HG02943 (cell line): Measurements from ENCODE around the gene PTMS.

ENCODE experiments used
- ATAC-seq: cut with Tn5 transposase; IDR thresholded peaks from one replicate; pipeline ENCODE4 v1.9.1; 2021; ENCODE audit warnings: mild to moderate bottlenecking, low read depth, moderate library complexity; ENCODE audit not compliant: unreplicated experiment

Gene PTMS

GRCh38 chr12:6784761-6785160 lies 18.6 kb downstream of the PTMS start:
- ATAC-seq = no peak

DNA sequence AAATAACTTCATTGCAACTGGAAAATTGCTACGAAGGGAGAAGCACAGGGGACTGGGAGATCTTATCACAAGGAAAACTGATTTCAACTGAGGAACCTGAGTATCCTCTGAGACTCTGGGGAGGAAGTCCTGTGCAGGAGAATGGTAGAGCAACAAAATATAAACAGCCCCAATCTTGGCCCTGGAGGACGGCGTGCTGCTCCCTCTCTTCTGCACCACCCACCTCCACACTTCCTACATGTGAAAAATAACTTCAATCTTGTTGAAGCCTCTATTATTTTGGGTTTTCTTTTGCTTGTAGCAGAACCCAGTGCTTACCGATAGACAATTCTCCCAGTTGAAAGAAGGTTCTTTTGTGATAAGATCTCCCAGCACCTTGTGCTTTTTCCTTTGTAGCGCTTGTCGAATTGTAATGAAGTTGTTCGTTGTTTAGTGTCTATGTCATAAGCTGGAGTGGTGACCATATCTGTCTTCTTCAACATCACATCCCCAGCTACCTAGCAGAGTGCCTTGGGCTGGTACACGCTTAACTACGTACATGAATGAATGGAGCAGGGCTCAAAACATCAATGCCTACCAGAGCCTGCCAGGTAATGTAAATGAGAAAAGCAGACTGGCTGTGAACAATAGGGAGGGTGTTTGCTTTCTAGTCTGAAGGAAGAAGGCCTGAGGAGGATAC lies 20.4 kb downstream of the PTMS start:
- ATAC-seq = no peak

GRCh38 chr12:6787309-6787708 lies 21.1 kb downstream of the PTMS start:
- no peak for ATAC-seq

GRCh38 chr12:6788972-6789924 lies 23.1 kb downstream of the PTMS start, which contains the start of gene CD4:
Gene CD4, plus strand, starts transcription at chr12:6789528. Its CDS starts 10,611 bp downstream, at chr12:6800139.
- ATAC-seq = no peak

GRCh38 chr12:6790496-6791150 lies 24.5 kb downstream of the PTMS start:
- ATAC-seq = no peak

DNA sequence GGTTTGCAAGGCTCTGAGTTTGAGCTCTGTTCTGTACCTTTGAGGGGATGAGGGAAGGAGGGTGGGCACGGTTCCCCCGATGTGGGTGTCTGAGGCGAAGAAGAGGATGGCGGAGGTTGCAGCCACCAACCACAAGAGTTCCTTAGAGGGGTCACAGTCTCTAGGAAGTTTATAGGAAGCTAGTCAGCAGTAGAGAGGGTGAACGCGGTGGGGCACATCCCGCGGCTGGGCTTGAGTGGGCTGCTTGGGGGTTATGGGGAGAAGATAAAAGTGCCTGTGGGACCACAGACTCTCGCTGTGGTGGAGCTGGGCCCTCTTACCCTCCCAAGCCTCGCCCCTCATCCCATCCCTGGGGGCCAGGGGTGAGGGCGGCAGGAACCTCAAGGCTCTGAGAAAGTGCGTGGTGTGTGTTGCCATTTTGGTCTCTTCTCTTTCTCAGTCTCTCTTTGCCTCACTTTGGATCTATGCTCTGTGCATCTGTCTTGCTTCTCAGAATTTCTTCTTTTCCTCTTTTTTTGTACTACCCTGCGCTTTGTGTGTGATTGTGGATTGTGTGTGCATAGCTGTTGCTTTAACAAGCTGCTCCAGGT lies 25.9 kb downstream of the PTMS start:
- ATAC-seq = no peak

- no peak for ATAC-seq
Measured at GRCh38 chr12:6792522-6793201, 26.5 kb downstream of the PTMS start.

GRCh38 chr12:6795088-6795487 lies 28.9 kb downstream of the PTMS start:
- no peak for ATAC-seq

DNA sequence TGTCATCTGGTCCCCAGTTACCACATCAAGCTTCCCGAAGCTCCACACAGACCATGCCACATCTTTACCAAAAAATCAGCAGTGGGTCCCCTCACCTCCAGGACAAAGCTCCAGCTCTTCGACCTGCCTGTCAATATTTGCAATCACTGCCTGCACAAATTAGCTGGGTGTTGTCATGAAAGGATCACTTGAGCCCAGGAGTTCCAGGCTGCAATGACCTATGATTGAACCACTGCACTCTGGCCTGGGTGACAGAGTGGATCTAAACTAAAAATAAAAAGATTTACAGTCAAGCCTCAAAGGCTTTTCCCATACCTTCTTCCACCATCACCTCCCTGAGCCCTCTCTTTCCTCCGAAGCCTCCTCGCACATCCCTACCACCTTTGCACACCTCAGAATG lies 30.4 kb downstream of the PTMS start:
- ATAC-seq = no peak

- no peak for ATAC-seq
Measured at GRCh38 chr12:6799147-6799546, 33.0 kb downstream of the PTMS start.

DNA sequence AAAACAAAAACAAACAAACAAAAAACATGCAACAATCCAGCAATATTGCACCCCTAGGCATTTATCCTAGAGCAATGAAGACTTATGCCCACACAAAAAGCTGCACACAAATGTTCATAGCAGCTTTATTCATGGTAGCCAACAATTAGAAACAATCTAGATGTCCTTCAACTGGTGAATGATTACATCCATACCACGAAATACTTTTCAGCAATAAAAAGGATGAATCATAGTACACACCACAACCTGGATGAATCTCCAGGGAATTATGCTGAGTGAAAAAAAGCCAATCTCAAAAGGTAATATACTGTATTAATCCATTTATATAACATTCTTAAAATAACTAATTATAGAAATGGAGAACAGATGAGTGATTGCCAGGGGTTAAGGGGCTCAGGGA lies 41.0 kb downstream of the PTMS start:
- ATAC-seq = no peak

DNA sequence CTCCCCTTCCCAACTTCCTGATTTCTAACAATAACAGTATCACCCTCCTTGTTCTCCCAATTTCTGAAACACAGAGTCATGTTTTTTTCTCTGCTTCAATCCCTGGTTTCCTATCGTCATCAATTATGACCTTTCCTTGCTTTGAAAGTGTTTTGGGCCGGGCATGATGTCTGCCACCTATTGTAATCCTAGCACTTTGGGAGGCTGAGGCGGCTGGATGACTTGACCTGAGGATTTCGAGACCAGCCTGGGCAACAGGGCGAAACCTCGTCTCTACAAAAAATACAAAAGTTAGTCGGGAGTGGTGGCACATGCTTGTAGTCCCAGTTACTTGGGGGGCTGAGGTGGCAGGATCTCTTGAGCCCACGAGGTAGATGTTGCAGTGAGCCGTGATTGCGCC lies 42.9 kb downstream of the PTMS start:
- ATAC-seq = no peak

DNA sequence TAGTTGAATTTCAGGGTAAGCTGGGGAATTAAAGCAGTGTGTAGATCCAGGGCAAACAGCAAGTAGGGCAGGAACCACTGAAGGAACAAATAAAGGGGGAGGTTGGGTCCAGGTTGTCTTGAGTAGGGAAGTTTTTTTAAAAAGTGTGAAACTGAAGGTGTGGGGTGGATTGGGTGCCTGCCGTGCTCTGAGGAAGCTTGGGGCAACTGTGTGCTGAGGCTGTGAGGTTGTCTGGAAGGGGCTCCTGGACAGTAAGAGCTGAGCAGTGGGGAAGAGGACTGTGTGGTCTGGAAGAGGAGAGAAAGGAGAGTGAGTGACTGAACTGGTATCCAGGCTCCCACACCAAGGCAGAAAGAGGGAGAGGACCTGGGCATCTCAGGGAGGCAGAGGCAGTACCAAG lies 44.6 kb downstream of the PTMS start:
- ATAC-seq = no peak

GRCh38 chr12:6813363-6813762 lies 47.2 kb downstream of the PTMS start:
- ATAC-seq = no peak

DNA sequence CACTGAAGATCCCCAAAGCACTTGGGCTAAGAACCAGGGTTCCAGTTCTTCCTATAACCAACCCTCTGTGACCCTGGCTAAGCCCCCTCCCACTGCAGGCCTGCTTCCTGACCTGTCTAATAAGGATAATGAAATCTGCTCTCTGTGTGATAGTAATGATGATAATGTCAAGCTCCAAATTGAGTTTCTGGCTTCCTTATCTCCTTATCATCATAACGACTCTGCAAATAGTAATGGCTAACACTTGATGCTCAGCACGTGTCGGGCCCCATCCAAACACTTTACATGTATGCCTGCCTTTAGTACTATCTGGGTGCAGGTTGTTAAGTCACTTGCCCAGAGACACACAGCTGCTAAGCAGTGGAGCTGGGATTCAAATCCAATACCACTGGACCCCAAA lies 50.4 kb downstream of the PTMS start:
- no peak for ATAC-seq

DNA sequence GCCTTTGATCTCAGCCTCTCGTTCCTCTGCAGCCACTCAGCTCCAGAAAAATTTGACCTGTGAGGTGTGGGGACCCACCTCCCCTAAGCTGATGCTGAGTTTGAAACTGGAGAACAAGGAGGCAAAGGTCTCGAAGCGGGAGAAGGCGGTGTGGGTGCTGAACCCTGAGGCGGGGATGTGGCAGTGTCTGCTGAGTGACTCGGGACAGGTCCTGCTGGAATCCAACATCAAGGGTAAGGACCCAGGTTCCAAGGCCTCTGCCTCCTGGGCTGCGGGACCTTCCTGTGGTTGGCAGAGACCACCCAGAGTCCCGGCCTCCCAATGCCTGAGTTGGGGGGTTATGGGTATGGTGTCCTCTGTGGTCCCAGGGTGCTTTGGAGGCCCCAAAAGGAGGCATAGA lies 50.9 kb downstream of the PTMS start:
- ATAC-seq = no peak

- no peak for ATAC-seq
Measured at GRCh38 chr12:6817662-6818157, 51.5 kb downstream of the PTMS start.

GRCh38 chr12:6818222-6818621 lies 52.1 kb downstream of the PTMS start:
- ATAC-seq = no peak

DNA sequence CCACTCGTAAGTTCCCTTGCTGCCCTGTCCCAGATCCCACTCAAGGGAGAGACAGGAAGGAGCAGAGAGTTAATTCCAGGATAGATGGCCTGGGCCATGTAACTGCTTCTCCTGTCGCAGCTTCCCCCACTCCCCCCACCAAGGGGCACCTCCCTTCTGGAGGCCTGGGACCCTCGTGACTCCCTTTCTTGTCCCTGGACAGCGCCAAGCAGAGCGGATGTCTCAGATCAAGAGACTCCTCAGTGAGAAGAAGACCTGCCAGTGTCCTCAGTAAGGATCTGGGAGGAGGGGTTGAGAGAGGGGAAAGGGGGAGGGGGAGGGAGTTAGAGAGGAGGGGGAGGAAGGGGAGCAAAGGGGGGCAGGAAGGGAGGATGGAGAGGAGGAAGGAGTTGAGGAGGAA lies 52.5 kb downstream of the PTMS start:
- ATAC-seq = no peak
